ENCODE results near the gene TMED8. TPM values are rescaled to one million over a fixed set of nuclear protein-coding genes. Genes with fewer than 3 reads are reported as not detected.

Gene TMED8
- polyA plus RNA-seq, 1 donor (not counting 4 experiments of a cell fraction or from before 2014, with no cell fraction given) = 7.3 TPM

GRCh38 chr14:77314043-77314442, 62.9 kb downstream of the TMED8 start:
- DNase-seq (ENCODE audit: low read depth, low spot score) (peak; percentile 98), FAIRE-seq (peak; percentile 97)
- no peak overlapping the region for H2AFZ ChIP-seq (ENCODE audit: control insufficient read depth, low read length)
- no peaks in the 10 kb centered on the region for H4K20me1 ChIP-seq (ENCODE audit: control insufficient read depth, extremely low read depth, insufficient read depth, low read length)
- H3K4me2 ChIP-seq (ENCODE audit: control insufficient read depth, extremely low read depth, insufficient read depth, low read depth, low read length) = peak overlapping the region; percentile 65
- H3K79me2 ChIP-seq (ENCODE audit: control insufficient read depth, insufficient read depth, low read length) = peaks cover 36% of the 10 kb centered on the region
- H3K9me1 ChIP-seq (ENCODE audit: control insufficient read depth, extremely low read depth, insufficient read depth, low read length) = peaks cover 2% of the 10 kb centered on the region
- peaks cover 0 to 4% of the 10 kb centered on the region in 2 experiments for H3K36me3 ChIP-seq (ENCODE audit: control insufficient read depth in 2 of 2, extremely low read depth in 1 of 2, insufficient read depth in 2 of 2, low read length in 2 of 2)
- H3K9me3 ChIP-seq (ENCODE audit: control insufficient read depth, low read depth, low read length) = no peaks in the 10 kb centered on the region
- peaks cover 25% of the 10 kb centered on the region for H3K4me1 ChIP-seq (ENCODE audit: control insufficient read depth, extremely low read depth, insufficient read depth, low read length)
- H3K27me3 ChIP-seq (ENCODE audit: control insufficient read depth, extremely low read depth, insufficient read depth, low read length) = no peaks in the 10 kb centered on the region
- TF ChIP-seq EZH2 (IDR thresholded peaks at IDR 0.05; ENCODE audit: low read length) = no peak
- TF ChIP-seq, protein P1, sequence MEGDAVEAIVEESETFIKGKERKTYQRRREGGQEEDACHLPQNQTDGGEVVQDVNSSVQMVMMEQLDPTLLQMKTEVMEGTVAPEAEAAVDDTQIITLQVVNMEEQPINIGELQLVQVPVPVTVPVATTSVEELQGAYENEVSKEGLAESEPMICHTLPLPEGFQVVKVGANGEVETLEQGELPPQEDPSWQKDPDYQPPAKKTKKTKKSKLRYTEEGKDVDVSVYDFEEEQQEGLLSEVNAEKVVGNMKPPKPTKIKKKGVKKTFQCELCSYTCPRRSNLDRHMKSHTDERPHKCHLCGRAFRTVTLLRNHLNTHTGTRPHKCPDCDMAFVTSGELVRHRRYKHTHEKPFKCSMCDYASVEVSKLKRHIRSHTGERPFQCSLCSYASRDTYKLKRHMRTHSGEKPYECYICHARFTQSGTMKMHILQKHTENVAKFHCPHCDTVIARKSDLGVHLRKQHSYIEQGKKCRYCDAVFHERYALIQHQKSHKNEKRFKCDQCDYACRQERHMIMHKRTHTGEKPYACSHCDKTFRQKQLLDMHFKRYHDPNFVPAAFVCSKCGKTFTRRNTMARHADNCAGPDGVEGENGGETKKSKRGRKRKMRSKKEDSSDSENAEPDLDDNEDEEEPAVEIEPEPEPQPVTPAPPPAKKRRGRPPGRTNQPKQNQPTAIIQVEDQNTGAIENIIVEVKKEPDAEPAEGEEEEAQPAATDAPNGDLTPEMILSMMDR (optimal IDR thresholded peaks at IDR 0.05 in 1 of 3, IDR thresholded peaks at IDR 0.05 in 1 of 3, conservative IDR thresholded peaks at IDR 0.05 in 1 of 3; ENCODE audit: extremely low read depth in 1 of 3, insufficient read depth in 2 of 3, low read length in 3 of 3) = no peak
- peak overlapping the region; percentile 65 for H3K27ac ChIP-seq (ENCODE audit: control insufficient read depth, insufficient read depth, low read length)
- H3K4me3 ChIP-seq (ENCODE audit: control insufficient read depth in 2 of 3, extremely low read depth in 1 of 3, insufficient read depth in 2 of 3, low read depth in 1 of 3, low read length in 3 of 3) = no peak overlapping the region
- dilution Hi-C loops (cut with MboI; ENCODE audit: extremely low pct_ligation_motif_present, low sequenced_read_pairs) = no loop called here
- peak overlapping the region; percentile 39 for H3K9ac ChIP-seq (ENCODE audit: control insufficient read depth, extremely low read depth, insufficient read depth, low read length)

- no peak for FAIRE-seq
These were observed 63.5 kb downstream of the TMED8 start for GRCh38 chr14:77313371-77313770.

More at GRCh38 chr14:77313371-77313770, 63.5 kb downstream of the TMED8 start:
- Histone ChIP-seq H3K4me2 (ENCODE audit: control insufficient read depth, extremely low read depth, insufficient read depth, low read depth, low read length) (no peak overlapping the region), H3K4me1 (ENCODE audit: control insufficient read depth, extremely low read depth, insufficient read depth, low read length) (peaks cover 25% of the 10 kb centered on the region), H3K36me3 (ENCODE audit: control insufficient read depth in 2 of 2, extremely low read depth in 1 of 2, insufficient read depth in 2 of 2, low read length in 2 of 2) (peaks cover 0 to 4% of the 10 kb centered on the region in 2 experiments), H3K9me3 (ENCODE audit: control insufficient read depth, low read depth, low read length) (no peaks in the 10 kb centered on the region), H2AFZ (ENCODE audit: control insufficient read depth, low read length) (no peak overlapping the region), H3K27me3 (ENCODE audit: control insufficient read depth, extremely low read depth, insufficient read depth, low read length) (no peaks in the 10 kb centered on the region), H4K20me1 (ENCODE audit: control insufficient read depth, extremely low read depth, insufficient read depth, low read length) (no peaks in the 10 kb centered on the region), H3K79me2 (ENCODE audit: control insufficient read depth, insufficient read depth, low read length) (peaks cover 30% of the 10 kb centered on the region), H3K9ac (ENCODE audit: control insufficient read depth, extremely low read depth, insufficient read depth, low read length) (peak overlapping the region; percentile 31), H3K9me1 (ENCODE audit: control insufficient read depth, extremely low read depth, insufficient read depth, low read length) (peaks cover 2% of the 10 kb centered on the region), H3K27ac (ENCODE audit: control insufficient read depth, insufficient read depth, low read length) (peak overlapping the region; percentile 65), H3K4me3 (ENCODE audit: control insufficient read depth in 2 of 3, extremely low read depth in 1 of 3, insufficient read depth in 2 of 3, low read depth in 1 of 3, low read length in 3 of 3) (no peak overlapping the region)
- no peak for TF ChIP-seq EZH2 (IDR thresholded peaks at IDR 0.05; ENCODE audit: low read length)
- TF ChIP-seq, protein P1 (optimal IDR thresholded peaks at IDR 0.05 in 1 of 3, IDR thresholded peaks at IDR 0.05 in 1 of 3, conservative IDR thresholded peaks at IDR 0.05 in 1 of 3; ENCODE audit: extremely low read depth in 1 of 3, insufficient read depth in 2 of 3, low read length in 3 of 3) = no peak
- dilution Hi-C loops (cut with MboI; ENCODE audit: extremely low pct_ligation_motif_present, low sequenced_read_pairs) = no loop called here
- no peak for DNase-seq (ENCODE audit: low read depth, low spot score)

All from keratinocyte (primary cell).